Esophagus squamous epithelium (tissue), 5 donors: ENCODE measurements around the gene RMI1. TPM values are rescaled to one million over a fixed set of nuclear protein-coding genes. Genes with fewer than 3 reads are reported as not detected.

Source experiments
- DNase-seq: peaks from one replicate; lab custom pipeline; 2025; lab: John Stamatoyannopoulos, UW
- H3K27ac ChIP-seq, 4 donors: fragments of 200-600 bp; sonication (generic); one replicate each; pipeline ENCODE4 v1.5.1; 2016 to 2019; ENCODE audit warnings: mild to moderate bottlenecking in 1 of 4
- H3K27me3 ChIP-seq, 4 donors: fragments of 200-600 bp; sonication (generic); 1 replicate in 3 of 4; 2 replicates in 1 of 4; pipeline versions ENCODE4 v1.5.1 to v1.6.0; 2017 to 2021; ENCODE audit warnings: antibody characterized with exemption in 1 of 4
- H3K36me3 ChIP-seq, 3 donors: fragments of 200-600 bp; sonication (generic); one replicate each; pipeline ENCODE4 v1.5.1; 2016 to 2019
- H3K4me1 ChIP-seq, 3 donors: fragments of 200-600 bp; sonication (generic); one replicate each; pipeline ENCODE4 v1.5.1; 2017 to 2019
- H3K4me3 ChIP-seq, 4 donors: fragments of 200-600 bp; sonication (generic); 1 replicate in 3 of 4; 2 replicates in 1 of 4; pipeline ENCODE4 v1.5.1; 2016 to 2019; ENCODE audit warnings: mild to moderate bottlenecking in 2 of 4, moderate library complexity in 1 of 4
- H3K9me3 ChIP-seq, 3 donors: fragments of 200-600 bp; sonication (generic); one replicate each; pipeline ENCODE4 v1.5.1; 2016 to 2019
- POLR2A ChIP-seq, 4 donors: fragments of 450-650 bp; IDR thresholded peaks; one replicate each; pipeline ENCODE4 v1.6.1; 2017; ENCODE audit warnings: antibody characterized with exemption in 4 of 4, mild to moderate bottlenecking in 4 of 4, moderate library complexity in 3 of 4
- WGBS, 2 donors: methylation state at CpG; one replicate each; pipeline ENCODE4 v1.1.5; 2018; 5-methylcytosine and 5-hydroxymethylcytosine counted together
- intact Hi-C: fragments of 100-400 bp; cut with DNase I; formaldehyde crosslinking; loops from one replicate; pipeline ENCODE4 v1.15.0; 2022
- total RNA-seq, 4 donors: library from RNA; depleted of rRNA; stranded (reverse); fragments of >200 nt; gene quantifications; one replicate each; pipeline ENCODE4 v1.1.0, GENCODE V29; 2016
- TF ChIP-seq, protein P1 (sequence below), 6 experiments: fragments of 450-650 bp in 4 of 6; fragments of 200-600 bp in 2 of 6; sonication (generic) in 2 of 6; IDR thresholded peaks; one replicate each; pipeline ENCODE4 v1.5.1; 2016 to 2019; ENCODE audit warnings: antibody characterized with exemption in 6 of 6, mild to moderate bottlenecking in 4 of 6, moderate library complexity in 4 of 6
- donor health status: DM: yes; HTN: yes; CAD: no.

Gene RMI1
- 1 to 10 TPM; 2.8 to 7.3 (median 5.9) TPM for total RNA-seq

- H3K27ac ChIP-seq, result peak within 1 kb of the TSS; percentile 97 to 100 (median 99)
- DNase-seq, result peak; percentile 94
- no peaks in the 10 kb centered on the region for H3K27me3 ChIP-seq
- TF ChIP-seq, protein P1, sequence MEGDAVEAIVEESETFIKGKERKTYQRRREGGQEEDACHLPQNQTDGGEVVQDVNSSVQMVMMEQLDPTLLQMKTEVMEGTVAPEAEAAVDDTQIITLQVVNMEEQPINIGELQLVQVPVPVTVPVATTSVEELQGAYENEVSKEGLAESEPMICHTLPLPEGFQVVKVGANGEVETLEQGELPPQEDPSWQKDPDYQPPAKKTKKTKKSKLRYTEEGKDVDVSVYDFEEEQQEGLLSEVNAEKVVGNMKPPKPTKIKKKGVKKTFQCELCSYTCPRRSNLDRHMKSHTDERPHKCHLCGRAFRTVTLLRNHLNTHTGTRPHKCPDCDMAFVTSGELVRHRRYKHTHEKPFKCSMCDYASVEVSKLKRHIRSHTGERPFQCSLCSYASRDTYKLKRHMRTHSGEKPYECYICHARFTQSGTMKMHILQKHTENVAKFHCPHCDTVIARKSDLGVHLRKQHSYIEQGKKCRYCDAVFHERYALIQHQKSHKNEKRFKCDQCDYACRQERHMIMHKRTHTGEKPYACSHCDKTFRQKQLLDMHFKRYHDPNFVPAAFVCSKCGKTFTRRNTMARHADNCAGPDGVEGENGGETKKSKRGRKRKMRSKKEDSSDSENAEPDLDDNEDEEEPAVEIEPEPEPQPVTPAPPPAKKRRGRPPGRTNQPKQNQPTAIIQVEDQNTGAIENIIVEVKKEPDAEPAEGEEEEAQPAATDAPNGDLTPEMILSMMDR (IDR thresholded peaks at IDR 0.05), result peak in 2 of 6 experiments; percentile 3 to 9
- TF ChIP-seq POLR2A (IDR thresholded peaks at IDR 0.05), result peak in 3 of 4 donors; percentile 90 to 97 (median 96)
- peak within 1 kb of the TSS; percentile 88 to 98 (median 93) for H3K4me3 ChIP-seq
- H3K9me3 ChIP-seq, result no peaks in the 10 kb centered on the region
- peaks cover 0 to 22% (median 7%) of the 10 kb centered on the region in 3 donors for H3K36me3 ChIP-seq
- H3K4me1 ChIP-seq, result peaks cover 7 to 54% (median 17%) of the 10 kb centered on the region in 3 donors
- WGBS, 2 donors, result 0% methylated on average over 2 to 22 of the region's 69 CpGs
- intact Hi-C loops, result no loop called here
Observed at GRCh38 chr9:83980395-83981125, at the start of gene RMI1. TSS of gene RMI1 (plus strand) at chr9:83980805. CDS start at chr9:84000987, 20,182 bp downstream.

DNA sequence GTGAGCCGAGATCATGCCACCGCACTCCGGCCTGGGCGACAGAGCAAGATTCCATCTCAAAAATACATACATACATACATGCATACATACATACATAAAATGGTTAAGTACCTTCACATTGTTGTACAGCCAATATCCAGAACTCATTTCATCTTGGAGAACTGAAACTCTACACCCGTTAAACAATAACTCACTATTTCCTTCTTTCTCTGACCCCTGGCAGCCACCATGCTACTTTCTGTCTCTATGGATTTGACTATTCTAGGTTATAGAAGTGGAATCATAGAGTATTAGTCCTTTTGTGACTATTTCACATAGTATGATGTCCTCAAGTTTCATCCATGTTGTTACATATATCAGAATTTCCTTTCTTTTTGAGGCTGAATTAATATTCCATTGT is 49.7 kb upstream of the RMI1 start:
- H3K4me1 ChIP-seq, result peaks cover 0 to 38% (median 8%) of the 10 kb centered on the region in 3 donors
- H3K4me3 ChIP-seq, result no peak overlapping the region
- peak overlapping the region in 1 of 4 donors; percentile 14 for H3K27ac ChIP-seq
- H3K27me3 ChIP-seq, result no peaks in the 10 kb centered on the region
- TF ChIP-seq, protein P1 (IDR thresholded peaks at IDR 0.05), result no peak
- no peak for TF ChIP-seq POLR2A (IDR thresholded peaks at IDR 0.05)
- 88 to 94% methylated on average over 5 of the region's 5 CpGs for WGBS, 2 donors
- intact Hi-C loops, result loop anchor here (10.0 kb wide), 1 partner anchor 384 kb away; no protein-coding TSS in a partner anchor
- no peaks in the 10 kb centered on the region for H3K9me3 ChIP-seq
- no peaks in the 10 kb centered on the region for H3K36me3 ChIP-seq
- no peak for DNase-seq

DNA sequence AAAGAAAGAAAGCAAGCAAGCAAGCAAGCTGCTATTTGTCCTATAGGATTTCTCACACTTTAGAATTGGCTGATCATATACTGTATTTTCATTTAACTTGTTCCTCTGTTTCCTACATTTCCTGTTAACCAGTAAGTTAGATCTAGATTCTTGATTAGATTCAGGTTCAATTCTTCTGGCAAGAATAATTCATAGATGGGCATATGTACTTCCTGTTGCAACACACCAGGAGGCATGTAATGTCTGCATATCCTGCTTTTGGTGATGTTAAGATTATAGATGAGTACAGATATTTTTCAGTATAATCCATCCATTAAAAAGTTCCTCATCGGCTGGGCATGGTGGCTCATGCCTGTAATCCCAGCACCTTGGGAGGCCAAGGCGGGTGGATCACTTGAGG is 48.6 kb upstream of the RMI1 start:
- H3K4me3 ChIP-seq, result no peak overlapping the region
- no peak for DNase-seq
- H3K4me1 ChIP-seq, result peaks cover 0 to 38% (median 8%) of the 10 kb centered on the region in 3 donors
- H3K27ac ChIP-seq, result peak overlapping the region in 1 of 4 donors; percentile 14
- TF ChIP-seq, protein P1 (IDR thresholded peaks at IDR 0.05), result no peak
- no peak for TF ChIP-seq POLR2A (IDR thresholded peaks at IDR 0.05)
- WGBS, 2 donors, result 77 to 89% methylated on average over 2 of the region's 2 CpGs
- intact Hi-C loops, result loop anchor here (10.0 kb wide), 1 partner anchor 383 kb away; no protein-coding TSS in a partner anchor
- H3K27me3 ChIP-seq, result no peaks in the 10 kb centered on the region
- H3K9me3 ChIP-seq, result no peaks in the 10 kb centered on the region
- no peaks in the 10 kb centered on the region for H3K36me3 ChIP-seq

- Histone ChIP-seq H3K27me3 (no peaks in the 10 kb centered on the region), H3K4me3 (no peak overlapping the region), H3K9me3 (no peaks in the 10 kb centered on the region), H3K4me1 (peaks cover 0 to 38% (median 8%) of the 10 kb centered on the region in 3 donors), H3K27ac (no peak overlapping the region), H3K36me3 (no peaks in the 10 kb centered on the region)
- intact Hi-C loops, result loop anchor here (10.0 kb wide), 1 partner anchor 382 kb away; no protein-coding TSS in a partner anchor
- TF ChIP-seq POLR2A (IDR thresholded peaks at IDR 0.05), result no peak
- TF ChIP-seq, protein P1 (IDR thresholded peaks at IDR 0.05), result no peak
- DNase-seq, result no peak
- 76 to 85% methylated on average over 3 to 5 of the region's 5 CpGs for WGBS, 2 donors
Observed at GRCh38 chr9:83932851-83933250, 47.8 kb upstream of the RMI1 start.

DNA sequence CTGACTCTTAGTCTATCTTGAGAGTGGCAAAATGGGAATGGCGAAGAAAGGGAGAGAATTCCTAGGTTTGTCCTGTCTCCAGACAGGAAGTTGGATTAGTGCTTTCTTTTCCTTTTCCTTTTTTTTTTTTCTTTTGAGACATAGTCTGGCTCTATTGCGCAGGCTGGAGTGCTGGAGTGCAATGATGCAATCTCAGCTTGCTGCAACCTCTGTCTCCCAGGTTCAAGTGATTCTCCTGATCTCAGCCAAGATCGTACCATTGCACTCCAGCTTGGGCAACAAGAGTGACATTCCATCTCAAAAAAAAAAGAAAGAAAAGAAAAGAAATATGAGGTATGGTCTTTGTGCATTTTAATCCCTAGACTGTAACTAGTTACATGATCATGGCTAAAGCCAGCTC is 46.8 kb upstream of the RMI1 start:
- Histone ChIP-seq H3K27ac (peak overlapping the region in 1 of 4 donors; percentile 77), H3K4me1 (peaks cover 0 to 38% (median 8%) of the 10 kb centered on the region in 3 donors), H3K36me3 (peaks cover 0 to 5% (median 0%) of the 10 kb centered on the region in 3 donors), H3K27me3 (no peaks in the 10 kb centered on the region), H3K9me3 (no peaks in the 10 kb centered on the region), H3K4me3 (no peak overlapping the region)
- WGBS, 2 donors, result 47 to 63% methylated on average over 2 to 3 of the region's 3 CpGs
- no peak for DNase-seq
- intact Hi-C loops, result loop anchor here (10.0 kb wide), 1 partner anchor 381 kb away; no protein-coding TSS in a partner anchor
- TF ChIP-seq, protein P1 (IDR thresholded peaks at IDR 0.05), result no peak
- no peak for TF ChIP-seq POLR2A (IDR thresholded peaks at IDR 0.05)
